Fibroblast of lung (primary cell): ENCODE results near the gene EZH1.

ENCODE experiments used
- CTCF ChIP-seq, 2 donors: IDR thresholded peaks in 1 of 2; conservative IDR thresholded peaks in 1 of 2; 1 replicate in 1 of 2; 2 replicates in 1 of 2; pipeline ENCODE4 v1.5.1; 2011 to 2012; ENCODE audit warnings: low read length in 2 of 2, control low read depth in 1 of 2, inconsistent platforms in 1 of 2, low read depth in 1 of 2, mild to moderate bottlenecking in 1 of 2
- EZH2 ChIP-seq: IDR thresholded peaks from 2 replicates; pipeline ENCODE4 v1.5.1; 2012; ENCODE audit warnings: low read length, control low read depth, mild to moderate bottlenecking; ENCODE audit errors: missing control alignments

- TF ChIP-seq CTCF (conservative IDR thresholded peaks at IDR 0.05 in 1 of 2, IDR thresholded peaks at IDR 0.05 in 1 of 2; ENCODE audit: low read depth in 1 of 2, low read length in 2 of 2) (no peak), EZH2 (no peak)
These were observed 21.3 kb upstream of the EZH1 start for GRCh38 chr17:42766124-42766523.
